GM23248 (cell line): Measurements from ENCODE around the gene SUPT5H.

ENCODE experiments used
- EZH2 ChIP-seq: fragments of 200-600 bp; sonication (generic); IDR thresholded peaks from 2 replicates; pipeline ENCODE4 v1.6.1; 2018; ENCODE audit warnings: antibody characterized with exemption, mild to moderate bottlenecking; ENCODE audit not compliant: insufficient read depth, poor library complexity, severe bottlenecking
- EZH2phosphoT487 ChIP-seq: fragments of 200-600 bp; sonication (generic); IDR thresholded peaks from 2 replicates; pipeline ENCODE4 v1.6.1; 2018; ENCODE audit warnings: antibody characterized with exemption, moderate library complexity, mild to moderate bottlenecking, low read depth; ENCODE audit not compliant: insufficient read depth

DNA sequence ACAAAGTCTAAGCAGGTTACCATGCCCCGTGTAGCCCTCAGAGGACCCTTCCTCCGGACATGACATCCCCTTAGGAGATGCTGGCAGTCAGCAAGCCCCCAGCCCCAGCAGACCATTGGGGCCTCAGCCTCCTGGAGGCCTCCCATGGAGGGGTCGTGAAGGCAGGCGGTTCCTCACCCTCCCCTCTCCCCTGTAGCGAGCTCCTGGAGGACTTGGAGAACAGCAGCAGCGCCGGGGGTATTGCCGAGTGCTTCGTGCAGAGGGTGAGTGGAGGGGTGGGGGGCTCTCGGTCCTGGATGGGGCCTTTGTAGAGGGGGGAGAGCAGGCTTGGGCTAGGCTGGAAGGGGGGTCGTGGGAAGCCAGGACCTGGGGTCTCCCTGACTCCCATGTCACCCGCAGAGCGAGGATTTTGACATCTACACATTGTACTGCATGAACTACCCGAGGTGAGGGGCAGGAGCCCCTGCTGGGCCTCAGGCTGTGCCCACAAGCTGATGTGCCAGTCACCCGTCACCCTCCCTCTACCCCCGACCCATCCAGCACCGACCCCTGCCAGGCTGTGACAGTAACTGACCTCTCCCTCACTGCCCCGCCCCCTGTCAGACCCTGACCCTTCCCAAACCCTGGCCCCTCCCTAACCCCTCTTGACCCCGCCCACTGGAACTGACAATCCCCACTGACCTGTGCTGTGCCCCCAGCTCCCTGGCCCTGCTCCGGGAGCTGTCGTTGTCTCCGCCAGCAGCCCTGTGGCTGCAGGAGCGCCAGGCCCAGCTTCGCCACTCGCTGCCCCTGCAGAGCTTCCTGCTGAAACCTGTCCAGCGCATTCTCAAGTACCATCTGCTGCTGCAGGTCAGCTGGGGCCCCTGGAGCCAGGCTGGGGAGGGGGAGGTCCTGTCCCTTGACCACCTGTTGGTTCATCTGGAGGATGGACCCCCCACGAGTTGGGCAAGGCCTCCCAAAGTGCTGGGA lies 28.9 kb upstream of the SUPT5H start:
- TF ChIP-seq EZH2 (no peak), EZH2phosphoT487 (no peak)
